Activated CD4-positive, CD25-positive, alpha-beta regulatory T cell treated with anti-CD3 and anti-CD28 coated beads, Interleukin-2, amount 50 U/mL, for 24 hours (primary cell): ENCODE measurements around the gene EMC1.

Experiments used
- ATAC-seq, 2 donors: fragments of 150-1000 bp; cut with Tn5 transposase; one replicate each; pipeline ENCODE4 v1.10.0; 2021; ENCODE audit warnings: mild to moderate bottlenecking in 1 of 2, moderate library complexity in 1 of 2

EMC1 gene

DNA sequence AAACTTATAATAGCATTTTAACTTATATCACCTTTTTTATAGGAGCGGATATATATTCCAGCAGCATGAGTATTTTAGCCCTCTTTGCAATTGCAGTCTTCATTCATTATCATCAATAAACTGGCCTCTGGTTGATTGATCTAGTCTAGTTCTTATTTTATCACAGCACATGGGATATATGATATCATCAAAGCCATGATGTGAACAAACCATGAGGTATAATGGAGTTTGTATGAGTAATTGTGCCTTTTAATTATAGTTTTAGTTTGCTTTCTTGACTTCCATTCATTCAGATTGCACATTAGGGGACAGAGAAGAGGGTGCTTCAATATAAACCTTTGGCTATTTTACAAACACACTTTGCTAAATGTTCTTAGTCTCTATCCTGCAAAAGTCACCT, 37.7 kb downstream of the EMC1 start:
- ATAC-seq: no peak

GRCh38 chr1:19212167-19212566, 39.2 kb downstream of the EMC1 start:
- no peak for ATAC-seq

DNA sequence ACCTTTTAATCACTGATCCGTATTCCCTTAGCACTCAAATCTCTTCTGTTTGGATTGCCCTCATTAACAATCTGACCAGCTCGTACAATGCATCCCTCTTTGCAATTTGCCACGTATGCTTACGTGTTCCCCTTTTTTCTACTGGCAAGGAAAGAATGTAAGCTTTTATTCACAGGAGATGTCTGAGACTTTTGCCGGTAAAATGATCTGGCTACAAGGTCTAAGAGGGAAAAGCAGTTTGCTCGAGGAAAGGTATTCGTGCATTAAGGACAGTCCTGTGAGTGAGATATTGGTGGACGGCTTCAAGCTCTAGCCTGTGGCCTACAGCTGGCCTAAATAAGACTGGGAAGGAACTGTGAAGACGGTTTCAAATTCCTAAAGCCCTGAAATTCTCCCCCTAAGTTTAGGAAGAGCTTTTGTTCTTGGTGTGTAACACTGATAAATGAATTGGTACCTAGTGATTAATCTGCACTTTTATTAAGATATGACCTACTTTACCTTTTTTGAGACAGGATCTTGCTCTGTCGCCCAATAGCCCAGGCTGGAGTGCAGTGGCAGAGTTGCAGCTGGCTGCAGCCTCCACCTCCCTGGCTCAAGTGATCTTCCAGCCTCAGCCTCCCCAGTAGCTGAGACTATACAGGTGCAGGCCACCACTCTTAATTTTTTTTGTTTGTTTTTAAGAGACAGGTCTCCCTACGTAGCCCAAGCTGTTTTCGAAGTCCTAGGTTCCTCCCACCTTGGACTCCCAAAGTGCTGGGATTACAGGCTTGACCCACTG, 40.4 kb downstream of the EMC1 start:
- no peak for ATAC-seq

DNA sequence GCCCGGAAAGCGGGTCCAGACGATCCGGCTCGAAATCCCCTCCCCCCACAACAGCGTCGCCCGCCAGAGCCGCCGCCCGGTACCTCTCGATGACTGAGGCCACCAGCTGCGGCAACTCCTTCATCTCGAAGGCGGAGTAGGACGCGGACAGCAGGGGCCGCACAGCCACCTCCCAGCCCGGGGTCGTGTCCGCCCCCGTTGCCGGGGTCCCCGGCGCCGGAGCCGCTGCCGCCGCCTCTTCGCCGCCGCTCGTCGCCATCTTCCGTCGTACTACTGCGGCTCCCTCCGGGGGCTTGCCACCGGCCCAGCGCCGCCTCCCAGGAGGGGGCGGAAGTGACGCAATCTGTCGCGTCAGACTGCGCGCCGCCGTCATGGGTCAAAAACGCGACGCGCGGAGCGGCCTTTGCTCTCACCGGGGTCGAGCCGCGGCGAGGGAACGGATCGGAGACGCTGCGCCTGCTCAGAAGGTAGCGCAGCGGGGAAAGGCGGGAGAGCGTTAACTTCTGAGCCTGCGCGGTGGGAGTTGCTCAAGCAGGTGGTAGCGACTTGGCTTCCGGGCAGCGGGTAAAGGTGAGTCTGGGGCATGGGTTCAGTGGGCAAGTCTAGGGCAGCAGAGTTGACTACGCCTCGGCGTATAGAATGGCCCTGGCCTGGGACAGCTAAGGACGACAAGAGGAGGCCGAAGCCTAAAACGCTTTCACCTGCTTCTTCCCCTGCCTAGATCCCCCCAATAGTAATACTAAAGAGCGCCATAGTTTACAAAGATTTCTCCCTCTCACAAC, 41.1 kb downstream of the EMC1 start, which contains the start of gene UBR4:
Gene UBR4, minus strand, starts transcription at position 277 of the 782 bp plus-strand sequence. Its CDS starts 18 bp downstream, at position 259.
- peak; percentile 86 to 88 for ATAC-seq

DNA sequence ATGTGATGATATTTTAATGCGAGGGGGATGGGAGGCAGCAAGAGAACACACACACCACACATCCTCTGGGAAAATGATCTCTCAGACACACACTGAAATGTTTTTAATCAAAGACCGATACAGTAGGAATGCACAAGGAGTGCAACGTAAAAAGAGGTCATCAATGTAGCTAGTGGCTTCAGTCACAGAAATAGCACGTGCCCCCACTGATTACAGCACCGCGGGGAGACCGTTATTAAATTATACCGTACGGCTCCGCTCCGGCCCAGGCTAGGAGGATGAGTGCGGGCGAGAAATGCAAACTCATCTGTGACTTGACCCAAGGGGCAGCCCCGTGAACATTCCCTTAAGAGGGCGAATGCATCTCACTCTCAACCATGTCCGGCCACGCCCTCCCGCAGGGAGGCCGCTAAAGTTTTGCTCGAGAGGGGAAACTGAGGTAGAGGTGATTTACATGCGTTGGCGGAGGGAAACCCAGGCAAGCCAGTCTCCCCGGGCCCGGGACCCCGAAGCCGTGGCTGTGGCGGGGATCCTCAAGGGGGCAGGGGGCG, 41.8 kb downstream of the EMC1 start:
- peak; percentile 59 to 62 for ATAC-seq

- no peak for ATAC-seq
These were observed 42.5 kb downstream of the EMC1 start for GRCh38 chr1:19208710-19209438.

DNA sequence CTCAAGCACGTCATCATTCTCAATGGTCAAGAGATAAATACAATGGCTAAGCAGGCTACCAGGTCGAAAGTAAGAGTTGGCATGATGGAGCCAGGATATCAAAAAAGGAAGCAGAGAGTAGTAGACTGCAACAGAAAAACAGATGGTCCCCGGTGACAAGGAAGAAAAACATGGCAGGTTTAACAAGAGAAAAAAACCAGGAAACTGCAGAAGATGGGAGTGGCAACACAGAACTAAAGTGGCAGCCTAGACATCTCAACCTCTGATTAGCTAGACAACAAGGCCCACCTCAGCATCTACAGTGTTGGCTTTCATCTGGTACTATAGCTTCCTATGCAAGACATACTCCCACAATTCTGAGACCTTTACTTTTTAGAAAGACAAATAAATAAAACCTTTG, 44.4 kb downstream of the EMC1 start:
- no peak for ATAC-seq

GRCh38 chr1:19205845-19206244, 45.5 kb downstream of the EMC1 start:
- no peak for ATAC-seq

DNA sequence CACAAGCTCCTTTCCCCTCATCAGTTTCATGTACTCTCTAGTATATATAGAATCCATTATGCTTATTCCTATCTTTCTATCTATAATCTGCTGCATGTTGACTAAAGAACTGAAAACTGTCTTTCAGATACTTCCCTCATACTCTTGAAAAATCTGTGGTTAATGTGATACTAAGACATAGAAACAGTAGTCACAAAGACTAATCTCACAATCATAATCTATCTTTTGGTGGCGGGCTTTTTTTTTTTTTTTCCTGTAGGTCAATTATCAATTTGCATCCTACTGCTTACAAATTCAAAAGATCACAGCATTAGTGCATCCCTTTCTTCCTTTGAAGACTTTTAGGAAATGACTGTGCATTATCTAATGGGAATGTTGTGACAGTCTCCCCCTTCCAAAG, 45.9 kb downstream of the EMC1 start:
- peak in 1 of 2 donors; percentile 8 for ATAC-seq

DNA sequence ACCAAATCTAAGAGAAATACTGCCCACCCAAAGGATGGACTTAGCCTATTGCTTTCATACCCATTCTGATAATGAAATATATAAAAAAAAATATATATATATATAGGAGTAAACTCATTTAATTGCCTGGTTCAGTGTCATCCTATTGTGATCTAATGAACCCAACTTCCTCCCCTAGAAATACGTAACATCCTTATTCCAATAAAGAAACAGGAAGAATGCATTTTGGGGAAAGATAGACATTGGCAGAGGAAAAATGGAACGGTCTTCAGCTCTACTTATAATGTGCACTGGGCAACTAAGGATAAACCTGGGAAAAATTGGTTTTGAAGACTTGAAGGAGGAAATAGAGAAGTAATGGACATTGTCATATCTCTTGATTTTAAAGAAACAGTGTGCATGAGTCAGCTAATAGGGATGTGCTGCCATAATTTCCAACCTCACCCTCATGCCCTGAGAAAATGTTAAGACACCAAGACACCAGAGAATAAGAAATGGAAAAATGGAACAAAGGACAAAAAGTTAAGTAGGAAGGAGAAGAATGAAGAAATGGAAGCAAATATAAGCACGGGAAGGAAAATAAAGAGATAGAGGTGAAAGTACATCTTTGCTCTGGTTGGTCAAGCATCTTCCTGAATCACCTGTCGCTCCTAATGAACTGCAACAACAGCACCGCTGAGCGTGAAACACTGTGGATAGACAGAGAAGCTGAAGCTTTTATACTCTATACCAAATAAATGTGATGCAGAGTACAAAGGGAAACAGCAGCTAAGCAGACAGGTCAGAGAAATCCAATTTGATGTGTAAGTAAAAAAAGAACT, 46.7 kb downstream of the EMC1 start:
- no peak for ATAC-seq

GRCh38 chr1:19203440-19203839, 47.9 kb downstream of the EMC1 start:
- no peak for ATAC-seq

DNA sequence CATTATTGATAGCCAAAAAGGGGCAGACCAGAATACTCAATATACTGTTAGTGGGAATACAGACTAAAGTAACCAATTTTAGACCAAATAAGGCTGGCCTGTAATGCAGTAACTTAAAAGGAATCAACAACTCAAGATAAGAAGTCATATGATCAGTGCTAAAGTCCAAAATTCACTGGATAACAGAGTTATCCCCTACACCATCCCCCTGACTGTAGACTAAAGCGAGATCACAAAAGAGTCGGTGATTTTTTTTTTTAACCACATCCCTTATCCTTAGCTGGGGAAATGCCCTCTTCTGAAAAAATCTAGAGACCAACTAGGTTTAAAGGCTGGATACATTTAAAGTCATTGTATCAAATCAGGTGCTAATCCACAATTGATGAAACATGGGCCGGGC, 48.9 kb downstream of the EMC1 start:
- ATAC-seq: no peak

- no peak for ATAC-seq
These were observed 51.2 kb downstream of the EMC1 start for GRCh38 chr1:19199969-19200604.

GRCh38 chr1:19199329-19199968, 51.9 kb downstream of the EMC1 start:
- no peak for ATAC-seq

GRCh38 chr1:19198820-19199219, 52.5 kb downstream of the EMC1 start:
- ATAC-seq: no peak

GRCh38 chr1:19197845-19198244, 53.5 kb downstream of the EMC1 start:
- ATAC-seq: no peak

DNA sequence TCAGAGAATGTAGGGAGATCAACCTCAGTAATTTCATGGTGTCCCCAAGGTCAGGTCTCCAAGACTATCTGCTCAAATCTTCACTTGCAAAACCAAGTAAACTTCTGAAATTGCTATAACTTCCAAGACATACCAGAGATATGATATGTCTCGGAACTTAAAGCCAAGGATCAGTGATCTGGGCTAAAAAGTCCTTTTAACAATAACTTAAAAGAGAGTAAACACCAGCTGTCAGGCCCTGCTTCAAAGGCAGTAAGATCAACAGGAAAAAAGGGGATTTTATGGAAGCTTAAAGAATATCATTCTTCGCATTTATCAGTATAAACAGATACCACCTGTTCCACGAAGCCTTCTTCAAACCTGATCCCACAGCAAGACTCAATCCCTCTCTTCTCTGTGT, 55.0 kb downstream of the EMC1 start:
- no peak for ATAC-seq

DNA sequence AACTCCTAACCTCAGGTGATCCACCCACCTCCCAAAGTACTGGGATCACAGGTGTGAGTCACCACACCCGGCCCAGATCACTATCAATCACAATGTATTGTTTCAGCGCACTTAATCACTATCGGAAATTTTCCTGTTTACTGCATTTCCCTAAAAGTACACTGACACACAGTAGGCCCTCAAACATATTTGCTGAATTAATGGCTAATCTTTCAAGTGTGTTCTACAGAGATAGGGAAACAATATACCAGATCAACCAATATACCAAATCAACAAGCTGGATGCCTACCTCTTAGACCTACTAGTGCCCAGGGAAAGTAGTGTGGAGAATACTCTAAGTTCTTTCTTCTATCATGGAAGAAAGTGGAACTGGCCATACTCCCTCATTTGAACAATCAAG, 58.3 kb downstream of the EMC1 start:
- ATAC-seq: no peak

GRCh38 chr1:19191811-19192210, 59.5 kb downstream of the EMC1 start:
- no peak for ATAC-seq

DNA sequence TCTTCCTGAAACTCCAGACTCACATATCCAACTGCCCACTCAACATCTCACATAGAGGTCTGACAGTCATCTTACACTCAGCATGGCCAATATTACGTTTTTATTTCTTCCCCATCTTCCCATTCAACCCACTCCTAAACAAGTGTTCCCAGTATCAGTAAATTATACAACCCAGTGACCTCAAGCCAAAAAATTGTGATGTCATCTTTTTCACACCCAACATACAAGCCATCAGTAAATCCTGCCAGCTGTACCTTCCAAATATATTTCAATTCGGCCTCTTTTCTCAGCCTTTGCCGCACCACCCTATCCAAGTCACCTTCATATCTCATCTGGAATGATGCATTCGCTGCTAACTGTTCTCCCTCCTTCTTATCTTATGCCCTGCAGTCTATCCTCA, 60.9 kb downstream of the EMC1 start:
- no peak for ATAC-seq

GRCh38 chr1:19189270-19189669, 62.1 kb downstream of the EMC1 start:
- no peak for ATAC-seq
